DMS 273 (cell line): ENCODE measurements around the gene IGSF8.
A peak's percentile ranks its signal among the peaks of the same experiment; 100 is the strongest.
"Not testable (repeated sequence)": the region's sequence is repeated elsewhere in the genome, so short reads cannot be mapped to it uniquely, and the experiment has no call there.

Experiments used
- DNase-seq: peaks from one replicate; lab custom pipeline; 2025; ENCODE audit not compliant: unreplicated experiment; lab: John Stamatoyannopoulos, UW

Gene IGSF8

DNA sequence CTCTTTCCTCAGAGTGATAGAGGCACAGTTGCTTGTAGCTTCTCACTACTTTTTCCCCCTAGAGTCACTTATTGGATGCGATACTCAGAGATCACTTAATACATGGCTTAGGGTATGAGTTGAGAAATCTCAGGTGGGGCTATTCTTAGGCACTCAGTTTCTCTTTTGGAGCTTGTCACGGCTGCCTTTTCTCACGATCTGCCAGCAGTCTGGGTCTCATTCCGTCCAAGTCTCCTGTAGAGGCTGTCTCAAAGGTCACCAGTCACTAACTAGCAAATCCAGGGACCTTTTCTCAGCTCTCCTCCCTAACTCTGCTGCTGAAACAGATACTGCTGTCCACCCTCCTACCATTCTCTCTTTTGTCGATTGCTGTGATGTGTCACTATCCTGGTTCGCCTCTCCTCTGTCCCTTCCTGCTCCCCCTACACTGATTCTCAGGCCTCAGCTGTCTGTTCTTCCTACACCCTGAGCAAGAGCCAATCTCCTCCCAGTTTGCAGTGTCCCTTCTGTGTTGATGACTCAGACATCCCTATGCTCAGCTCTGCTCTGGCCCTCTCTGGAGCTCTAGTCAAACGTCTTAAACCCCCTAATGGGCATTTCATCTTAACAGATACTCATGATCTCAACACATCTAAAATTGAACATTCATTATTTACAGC is 29.6 kb upstream of the IGSF8 start:
- DNase-seq = no peak

DNA sequence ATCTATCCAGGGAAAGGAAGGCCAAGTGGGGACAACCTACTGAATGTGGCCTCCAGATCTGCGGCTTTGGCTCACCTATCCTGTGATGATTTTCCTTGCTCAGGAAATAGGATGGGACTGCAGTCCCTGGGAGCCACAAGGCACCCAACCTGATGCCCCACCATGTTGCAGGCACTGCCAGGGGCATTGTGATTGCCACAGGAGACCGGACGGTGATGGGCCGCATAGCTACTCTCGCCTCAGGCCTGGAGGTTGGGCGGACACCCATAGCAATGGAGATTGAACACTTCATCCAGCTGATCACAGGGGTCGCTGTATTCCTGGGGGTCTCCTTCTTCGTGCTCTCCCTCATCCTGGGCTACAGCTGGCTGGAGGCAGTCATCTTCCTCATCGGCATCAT is 29.0 kb upstream of the IGSF8 start:
- no peak for DNase-seq

DNA sequence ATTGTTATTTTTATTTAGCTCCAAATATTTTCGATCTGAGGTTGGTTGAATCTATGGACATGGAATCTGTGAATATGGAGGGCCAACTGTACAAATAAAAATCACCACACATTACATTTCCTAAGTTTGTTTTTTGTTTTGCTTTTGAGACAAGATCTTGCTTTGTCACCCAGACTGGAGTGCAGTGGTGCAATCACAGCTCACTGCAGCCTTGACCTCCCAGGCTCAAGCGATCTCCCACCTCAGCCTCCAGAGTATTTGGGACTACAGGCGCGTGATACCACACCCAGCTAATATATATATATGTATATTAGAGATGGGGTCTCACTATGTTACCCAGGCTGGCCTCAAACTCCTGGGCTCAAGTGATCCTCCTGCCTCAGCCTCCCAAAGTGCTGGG is 27.9 kb upstream of the IGSF8 start:
- not testable (repeated sequence) for DNase-seq

DNA sequence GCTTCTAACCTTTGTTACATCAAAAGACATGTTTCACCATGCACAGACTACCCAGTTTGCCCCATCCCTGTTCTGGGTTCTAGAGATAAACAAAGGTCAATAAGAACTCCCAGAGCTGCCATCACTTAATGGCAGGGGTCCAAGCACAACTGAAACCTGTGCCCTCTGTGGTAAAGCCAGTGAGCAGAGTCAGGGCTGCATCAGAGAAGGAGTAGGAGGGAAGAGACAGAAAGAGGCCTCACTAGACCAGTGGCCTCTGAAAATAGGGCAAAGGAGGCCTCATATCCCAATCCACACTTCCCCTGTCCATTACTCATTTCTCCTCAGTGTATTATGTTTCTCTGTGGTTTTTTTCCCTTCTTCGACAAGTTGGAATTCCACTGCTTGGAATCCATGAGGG is 27.3 kb upstream of the IGSF8 start:
- DNase-seq = no peak

DNA sequence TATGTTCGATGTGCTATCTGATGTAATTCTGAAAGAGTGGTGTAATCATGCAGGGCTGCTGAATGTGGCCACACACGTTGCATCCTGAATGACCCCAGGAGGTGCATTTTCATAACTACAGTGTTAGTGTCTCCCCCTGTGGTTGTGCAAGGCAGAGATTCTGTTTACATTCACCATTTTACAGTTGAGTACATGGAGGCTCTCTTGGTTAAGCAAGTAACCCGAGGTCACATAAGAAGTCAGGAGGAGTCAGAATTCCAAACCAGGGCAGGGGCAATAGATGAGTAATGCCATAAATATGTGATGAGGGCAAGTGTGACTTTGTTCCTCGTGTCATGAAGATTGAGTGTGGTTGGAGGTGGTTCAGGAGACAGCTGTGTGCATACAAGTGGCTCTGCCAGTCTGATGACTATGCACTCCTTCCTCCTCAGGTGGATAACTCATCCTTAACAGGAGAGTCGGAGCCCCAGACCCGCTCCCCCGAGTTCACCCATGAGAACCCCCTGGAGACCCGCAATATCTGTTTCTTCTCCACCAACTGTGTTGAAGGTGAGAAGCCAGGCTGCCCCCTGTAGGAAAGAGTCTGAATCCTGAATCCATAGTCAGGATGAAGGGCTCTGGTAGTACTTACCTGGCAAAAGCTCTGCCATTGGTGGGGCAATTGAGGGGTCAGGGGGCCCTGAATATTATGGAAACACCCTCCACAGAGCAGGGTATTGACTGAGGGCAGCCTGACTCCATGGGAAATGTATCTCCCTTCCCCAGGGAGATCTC is 26.5 kb upstream of the IGSF8 start:
- DNase-seq = no peak

DNA sequence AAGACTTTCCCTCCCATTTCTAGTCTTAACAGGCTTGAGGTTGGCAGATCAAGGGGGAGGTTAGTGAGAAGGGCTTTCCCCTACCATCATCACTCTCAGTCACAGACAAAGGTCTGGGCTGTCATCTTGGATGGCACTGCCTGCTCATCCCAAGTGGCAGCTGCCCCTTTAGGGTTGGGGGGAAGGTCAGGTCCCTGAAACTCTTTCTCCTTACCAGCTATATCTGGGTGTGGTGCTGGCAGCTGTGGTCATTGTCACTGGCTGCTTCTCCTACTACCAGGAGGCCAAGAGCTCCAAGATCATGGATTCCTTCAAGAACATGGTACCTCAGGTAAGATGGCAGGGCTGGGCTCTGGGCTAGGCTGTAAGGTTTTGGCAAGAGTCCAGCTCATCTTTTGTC is 25.3 kb upstream of the IGSF8 start:
- DNase-seq = no peak

DNA sequence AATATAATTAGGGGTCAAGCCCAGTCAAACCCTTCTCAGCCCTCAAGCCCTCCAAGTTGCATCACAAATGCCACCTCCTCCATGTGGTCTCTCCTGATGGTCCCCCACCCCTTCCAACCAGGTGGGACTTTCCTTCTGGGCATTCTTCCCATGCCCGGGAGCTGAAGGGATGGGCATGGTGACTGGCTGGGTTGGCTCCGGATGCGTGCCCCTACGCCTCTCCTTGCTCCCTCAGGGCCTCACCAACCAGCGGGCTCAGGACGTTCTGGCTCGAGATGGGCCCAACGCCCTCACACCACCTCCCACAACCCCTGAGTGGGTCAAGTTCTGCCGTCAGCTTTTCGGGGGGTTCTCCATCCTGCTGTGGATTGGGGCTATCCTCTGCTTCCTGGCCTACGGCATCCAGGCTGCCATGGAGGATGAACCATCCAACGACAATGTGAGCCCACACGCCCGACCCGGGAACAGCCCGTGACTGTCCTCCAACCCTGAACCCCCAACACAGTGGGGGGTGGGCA is 24.6 kb upstream of the IGSF8 start:
- no peak for DNase-seq

DNA sequence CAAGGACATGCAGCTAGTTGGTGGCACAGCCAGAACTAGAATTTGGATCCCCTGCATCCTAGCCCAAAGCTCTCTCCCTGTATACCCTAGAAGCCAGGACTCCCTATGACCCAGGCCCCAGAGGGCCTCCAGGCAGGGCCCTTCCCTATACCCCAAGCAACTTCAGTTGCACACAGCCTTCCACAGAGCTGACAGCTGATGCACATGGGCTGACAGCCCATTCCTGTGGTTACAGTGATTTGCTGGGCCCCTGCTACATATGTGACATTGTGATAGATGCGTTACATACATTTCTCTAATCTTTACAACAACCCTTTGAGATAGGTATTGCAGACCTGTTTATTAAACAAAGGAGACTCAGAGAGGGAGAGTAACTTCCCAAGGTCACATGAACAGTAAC is 23.0 kb upstream of the IGSF8 start:
- no peak for DNase-seq

DNA sequence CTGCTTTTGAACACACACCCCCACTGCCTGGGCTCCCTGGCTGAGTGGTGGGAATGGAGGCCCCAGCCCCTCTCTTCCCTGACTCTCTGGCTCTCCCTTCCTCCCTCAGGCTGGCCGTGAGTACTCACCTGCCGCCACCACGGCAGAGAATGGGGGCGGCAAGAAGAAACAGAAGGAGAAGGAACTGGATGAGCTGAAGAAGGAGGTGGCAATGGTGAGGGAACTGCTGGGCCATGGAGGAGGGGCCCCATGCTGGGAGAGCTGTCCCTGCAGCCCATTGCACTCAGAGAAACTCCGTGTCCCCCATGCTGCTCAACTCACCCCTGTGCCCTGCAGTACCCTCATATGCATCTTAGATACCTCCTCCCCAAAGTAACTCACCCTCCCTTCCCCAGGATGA is 22.4 kb upstream of the IGSF8 start:
- no peak for DNase-seq

DNA sequence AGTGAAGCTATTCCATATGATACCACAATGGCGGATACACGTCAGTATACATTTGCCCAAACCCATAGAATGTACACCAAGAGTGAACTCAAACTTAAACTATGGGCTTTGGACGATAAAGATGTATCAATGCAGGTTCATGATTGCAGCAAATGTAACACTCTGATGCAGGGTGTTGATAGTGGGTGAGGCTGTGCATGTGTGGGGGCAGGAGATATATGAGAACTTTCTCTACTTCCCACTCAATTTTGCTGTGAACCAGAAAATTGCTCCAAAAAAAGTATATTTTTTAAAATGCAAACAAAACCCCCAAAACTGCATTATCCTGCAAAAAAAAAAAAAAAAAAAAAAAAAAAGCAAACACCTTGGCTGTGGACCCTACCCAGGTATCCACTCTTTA is 20.5 kb upstream of the IGSF8 start:
- no peak for DNase-seq

DNA sequence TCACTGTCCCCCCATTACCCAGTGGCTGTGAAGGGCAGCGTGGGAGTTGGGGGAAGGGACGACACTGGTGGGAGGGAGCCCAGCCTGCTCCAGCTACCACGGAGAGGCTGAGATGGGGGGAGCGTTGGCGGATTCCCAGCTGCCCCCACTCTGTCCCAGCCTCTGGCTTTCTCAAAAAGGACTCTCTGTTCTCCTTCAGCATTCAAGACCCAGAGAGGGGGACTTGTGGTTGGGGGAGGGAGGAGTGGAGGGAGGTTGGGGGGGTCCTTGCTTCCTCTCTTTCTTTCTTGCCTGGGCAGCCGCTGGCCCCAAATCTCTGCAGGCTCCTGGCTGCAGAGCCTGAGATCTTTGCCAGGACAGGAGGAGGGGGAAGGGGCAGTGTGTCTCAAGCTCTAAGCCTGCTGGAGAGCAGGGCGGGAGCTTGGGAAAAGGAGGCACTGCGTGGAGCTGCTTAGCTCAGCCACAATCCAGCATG is 19.3 kb upstream of the IGSF8 start:
- no peak for DNase-seq

DNA sequence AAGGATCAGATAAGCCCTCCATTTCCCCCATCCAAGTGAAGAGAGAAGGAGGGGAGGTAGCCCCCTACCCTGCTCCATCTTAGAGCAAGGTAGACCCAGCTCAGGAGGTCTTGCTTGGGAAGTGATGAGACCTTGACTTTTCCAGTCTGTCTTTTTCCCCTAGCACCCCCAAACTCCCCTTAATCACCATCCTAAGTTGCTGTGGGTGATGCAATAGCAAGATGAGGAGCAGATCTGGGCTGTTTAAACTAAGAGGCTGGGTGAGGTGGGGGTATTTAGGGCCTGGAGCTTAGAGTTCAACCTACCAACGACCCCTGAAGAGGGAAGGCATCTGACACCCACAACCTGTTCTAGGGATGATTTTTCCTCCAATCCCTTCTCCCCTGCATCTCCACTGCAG is 18.9 kb upstream of the IGSF8 start:
- DNase-seq = no peak

DNA sequence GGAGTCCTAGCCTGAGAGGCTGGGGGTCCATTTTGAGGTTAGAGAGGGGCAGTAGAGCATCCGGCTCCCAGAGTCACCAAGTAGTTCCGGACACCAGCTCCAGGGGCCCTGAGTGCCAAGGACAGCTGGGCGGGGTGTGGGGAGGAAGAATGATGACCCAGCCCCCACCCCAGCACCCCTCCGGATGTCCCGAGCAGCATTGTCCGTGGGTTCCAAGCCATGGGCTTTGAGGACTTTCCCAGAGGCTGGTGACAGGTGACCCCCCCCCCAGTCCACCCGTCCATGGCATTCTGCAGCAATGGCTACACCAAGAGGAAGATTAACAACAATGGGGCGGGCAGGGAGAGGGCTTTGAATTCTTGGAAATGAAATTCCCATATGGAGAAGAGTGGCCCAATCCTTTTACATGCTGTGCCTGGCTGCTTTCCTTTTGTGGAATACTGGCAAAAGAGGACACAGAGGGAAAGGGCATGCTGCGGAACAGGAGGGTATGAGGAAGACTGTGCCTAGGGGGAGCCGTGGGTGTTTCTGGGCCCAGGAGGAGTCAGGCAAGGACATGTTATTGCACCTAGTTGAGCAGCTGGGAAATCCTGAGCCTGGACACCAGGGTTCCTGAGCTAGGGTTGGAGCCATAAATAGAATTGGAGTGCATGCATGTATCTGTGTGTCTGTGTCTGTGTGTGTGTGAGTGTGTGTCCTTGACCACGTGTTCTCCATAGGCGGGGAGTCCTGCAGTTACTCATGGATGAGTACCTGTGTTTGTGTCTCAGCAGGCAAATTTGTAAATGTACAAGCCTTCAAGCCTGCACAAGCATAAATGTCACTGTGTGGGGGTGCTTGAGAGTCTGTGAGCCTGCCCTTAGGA is 18.1 kb upstream of the IGSF8 start:
- peak; percentile 26 for DNase-seq

DNA sequence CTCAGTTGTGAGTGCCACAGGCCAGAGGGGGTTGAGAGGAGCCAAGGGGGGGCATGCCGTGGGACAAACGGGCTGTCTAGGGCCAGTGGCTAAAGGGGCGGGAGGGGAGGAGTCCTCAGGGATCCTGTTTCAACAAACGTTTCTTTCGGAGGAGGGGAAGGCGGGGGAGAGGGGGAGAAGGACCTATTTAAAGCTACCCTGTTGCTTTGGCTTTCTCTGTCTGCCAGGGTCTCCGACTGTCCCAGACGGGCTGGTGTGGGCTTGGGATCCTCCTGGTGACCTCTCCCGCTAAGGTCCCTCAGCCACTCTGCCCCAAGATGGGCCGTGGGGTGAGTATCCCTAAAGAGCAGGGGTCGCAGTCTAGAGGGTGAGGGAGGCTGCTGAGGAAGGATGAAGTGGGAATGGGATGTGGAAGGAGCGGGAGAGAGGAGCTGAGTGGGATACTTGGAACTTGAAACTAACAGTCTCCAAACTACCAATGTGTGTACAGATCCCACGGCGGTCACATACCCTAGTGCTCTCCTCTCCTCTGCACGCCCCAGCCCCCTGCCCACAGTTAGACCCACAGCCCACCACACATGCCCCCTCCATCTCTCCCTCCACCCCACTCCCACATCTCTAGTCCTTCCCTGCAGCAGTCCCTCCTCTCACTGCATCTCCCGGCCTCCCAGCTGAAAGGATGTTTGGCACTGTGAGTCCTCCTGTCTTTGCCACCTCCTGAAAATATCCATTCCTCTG is 17.3 kb upstream of the IGSF8 start, which contains the start of gene ATP1A2:
Gene ATP1A2 (plus strand): TSS at position 215 of the 738 bp plus-strand sequence. CDS start 103 bp downstream, at position 318.
- DNase-seq = no peak

DNA sequence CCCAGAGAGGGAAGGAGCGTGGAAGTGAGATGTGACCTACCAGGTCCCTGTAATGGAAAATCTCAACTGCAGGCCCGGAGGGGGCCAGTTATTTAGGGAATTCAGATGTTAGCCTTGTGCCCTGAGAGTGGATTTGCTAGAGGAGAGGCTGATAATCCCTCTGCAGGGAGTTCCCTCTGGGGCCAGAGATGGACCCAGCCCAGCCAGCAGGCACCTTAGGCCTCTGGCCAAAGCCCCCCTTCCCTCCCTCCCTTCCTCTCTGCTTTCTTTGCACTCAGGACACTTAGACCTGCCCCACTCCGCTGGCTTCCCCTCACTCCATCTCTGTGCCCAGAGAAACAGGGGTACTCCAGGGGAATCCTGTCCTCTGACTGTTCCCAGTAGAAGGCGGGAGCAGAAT is 15.7 kb upstream of the IGSF8 start:
- no peak for DNase-seq

DNA sequence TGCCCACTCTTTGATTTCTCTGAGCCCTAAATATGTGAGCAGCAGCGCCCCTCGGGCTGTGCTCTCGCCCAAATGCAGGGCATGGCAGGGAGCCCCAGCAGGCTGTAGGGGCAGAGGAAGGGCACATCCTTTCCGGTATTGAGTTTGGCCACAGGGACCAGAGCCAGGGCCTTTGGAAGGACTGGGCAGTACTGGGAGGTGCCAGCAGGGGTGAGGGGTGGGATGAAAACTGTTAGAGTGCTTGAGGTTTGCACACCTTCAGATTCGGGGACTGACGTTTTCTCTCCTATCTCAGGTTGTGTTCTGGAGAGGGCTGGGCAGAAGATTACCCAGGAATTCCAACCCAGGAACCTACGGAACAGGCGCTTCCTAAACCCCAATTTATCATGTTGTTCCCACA is 15.0 kb upstream of the IGSF8 start:
- no peak for DNase-seq

DNA sequence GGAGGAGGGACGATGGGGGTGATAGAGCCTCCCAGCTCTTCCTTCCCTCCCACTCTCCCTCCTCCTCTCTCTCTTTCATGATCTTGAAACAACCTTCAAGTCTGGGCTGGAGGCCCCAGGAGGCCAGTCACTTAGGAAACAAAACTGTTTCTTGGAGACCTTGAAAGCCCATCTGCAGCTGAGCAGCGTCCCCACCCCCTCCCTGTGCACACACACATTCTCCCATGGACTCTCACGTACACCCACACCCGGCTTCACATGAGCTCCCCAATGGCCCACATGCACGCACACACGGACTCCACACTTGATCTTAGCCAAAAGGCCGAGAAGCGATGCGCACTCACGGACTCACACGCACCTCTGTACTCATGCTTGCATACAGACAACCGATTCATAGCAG is 13.9 kb upstream of the IGSF8 start:
- DNase-seq = no peak

DNA sequence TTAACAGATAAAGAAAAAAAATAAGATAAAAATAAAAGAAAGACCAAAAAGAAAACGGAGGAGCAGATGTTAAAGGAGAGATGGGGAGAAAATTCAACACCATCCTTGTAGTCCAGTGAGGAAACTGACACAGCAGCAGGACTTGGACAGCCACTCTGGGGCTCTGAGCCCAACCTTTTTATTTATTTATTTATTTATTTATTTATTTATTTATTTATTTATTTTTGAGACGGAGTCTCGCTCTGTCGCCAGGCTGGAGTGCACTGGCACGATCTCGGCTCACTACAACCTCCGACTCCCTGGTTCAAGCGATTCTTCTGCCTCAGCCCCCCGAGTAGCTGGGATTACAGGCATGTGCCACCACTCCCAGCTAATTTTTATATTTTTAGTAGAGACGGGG is 13.0 kb upstream of the IGSF8 start:
- DNase-seq = not testable (repeated sequence)

DNA sequence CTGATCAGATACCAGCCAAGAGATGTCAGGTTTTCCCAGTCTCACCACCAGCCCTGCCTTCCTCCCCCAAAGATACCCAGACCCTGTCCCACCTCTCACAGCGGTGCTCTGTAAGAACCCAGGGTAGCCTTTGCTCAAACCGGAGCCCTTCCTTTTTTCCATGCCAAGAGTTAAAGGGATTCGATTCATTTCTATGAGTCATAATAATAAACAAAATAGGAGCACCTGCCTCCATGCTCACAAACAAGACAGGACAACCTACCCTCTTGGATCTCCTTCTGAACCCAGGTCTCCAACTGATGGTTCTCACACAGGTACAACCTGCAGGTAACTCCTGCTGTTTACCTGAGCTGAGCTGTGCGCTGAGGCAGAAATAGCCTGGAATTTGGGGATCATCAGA is 11.3 kb upstream of the IGSF8 start:
- DNase-seq = no peak

DNA sequence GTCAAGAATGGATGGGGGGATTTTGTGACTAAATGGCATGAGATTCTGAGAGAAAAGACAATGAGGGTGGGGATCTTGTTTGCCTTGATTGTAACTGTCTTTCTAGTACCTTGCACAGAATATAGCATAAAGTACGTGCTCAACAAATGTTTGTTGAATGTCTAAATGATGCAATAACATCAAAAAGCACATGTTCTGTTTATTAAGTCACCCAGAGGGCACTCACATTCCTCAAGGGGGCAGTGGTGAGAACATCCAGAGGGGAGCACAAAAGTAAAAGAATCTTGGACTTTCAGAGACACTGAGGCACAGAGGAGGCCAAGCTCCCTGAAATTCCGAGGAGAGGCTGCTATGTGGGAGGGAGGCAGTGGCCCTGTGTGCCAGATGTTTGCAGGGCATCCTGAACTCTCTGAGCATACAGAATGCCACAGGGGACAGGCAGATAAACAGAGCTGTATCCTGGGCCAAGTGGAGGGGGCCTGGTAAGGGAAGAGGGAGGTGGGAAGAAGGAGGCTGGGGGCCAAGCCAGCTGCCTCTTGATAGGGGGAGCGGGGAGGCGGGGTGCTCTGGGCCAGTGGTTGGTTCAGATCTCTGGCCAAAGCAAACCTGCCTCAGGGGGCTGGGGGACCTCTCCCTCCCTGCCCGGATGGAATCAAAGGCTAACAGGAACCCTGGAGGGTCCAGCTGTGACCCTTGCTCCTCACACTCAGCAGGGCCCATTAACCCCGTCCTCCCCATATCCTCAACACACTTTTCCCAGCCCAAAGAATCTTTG is 10.7 kb upstream of the IGSF8 start:
- DNase-seq = peak; percentile 86
